Effector memory CD4-positive, alpha-beta T cell (primary cell): Measurements from ENCODE around the gene KLHL2.
"Not testable (repeated sequence)": the region's sequence is repeated elsewhere in the genome, so short reads cannot be mapped to it uniquely, and the experiment has no call there.

Source experiments
- DNase-seq, 3 donors: peaks; one replicate each; pipeline ENCODE4 v3.0.0-alpha.2; 2020
- H3K27ac ChIP-seq: 2 replicates; pipeline ENCODE4 v1.7.0; 2013; ENCODE audit warnings: mild to moderate bottlenecking, low read length, moderate library complexity; ENCODE audit not compliant: insufficient read depth, poor library complexity, severe bottlenecking
- H3K27me3 ChIP-seq: replicated peaks from 2 replicates; pipeline ENCODE4 v1.7.0; 2013; ENCODE audit warnings: mild to moderate bottlenecking, low read length; ENCODE audit not compliant: insufficient read depth, control insufficient read depth, poor library complexity, severe bottlenecking
- H3K36me3 ChIP-seq: 2 replicates; pipeline ENCODE4 v1.7.0; 2013; ENCODE audit warnings: mild to moderate bottlenecking, low read length, moderate library complexity; ENCODE audit not compliant: control insufficient read depth, insufficient read depth
- H3K4me1 ChIP-seq: 2 replicates; pipeline ENCODE4 v1.7.0; 2013; ENCODE audit warnings: low read length, mild to moderate bottlenecking; ENCODE audit not compliant: control insufficient read depth, insufficient read depth, poor library complexity, severe bottlenecking
- H3K4me3 ChIP-seq: 2 replicates; pipeline ENCODE4 v1.7.0; 2013; ENCODE audit warnings: low read length, low read depth, mild to moderate bottlenecking; ENCODE audit not compliant: insufficient read depth, poor library complexity, severe bottlenecking
- H3K9me3 ChIP-seq: 2 replicates; pipeline ENCODE4 v1.7.0; 2013; ENCODE audit warnings: mild to moderate bottlenecking, low read length, moderate library complexity; ENCODE audit not compliant: control insufficient read depth

KLHL2 gene

GRCh38 chr4:165286619-165287340 lies 79.4 kb downstream of the KLHL2 start:
- not testable (repeated sequence) for H3K4me1 ChIP-seq, H3K36me3 ChIP-seq, DNase-seq, H3K4me3 ChIP-seq, H3K9me3 ChIP-seq, H3K27me3 ChIP-seq, H3K27ac ChIP-seq

GRCh38 chr4:165288226-165288625 lies 80.9 kb downstream of the KLHL2 start:
- DNase-seq, result no peak
- Histone ChIP-seq H3K27me3 (no peaks in the 10 kb centered on the region), H3K36me3 (no peaks in the 10 kb centered on the region), H3K9me3 (no peaks in the 10 kb centered on the region), H3K27ac (no peak overlapping the region), H3K4me3 (no peak overlapping the region), H3K4me1 (no peaks in the 10 kb centered on the region)

GRCh38 chr4:165288639-165289422 lies 81.5 kb downstream of the KLHL2 start:
- no peaks in the 10 kb centered on the region for H3K4me1 ChIP-seq
- no peaks in the 10 kb centered on the region for H3K36me3 ChIP-seq
- no peak for DNase-seq
- no peak overlapping the region for H3K4me3 ChIP-seq
- no peaks in the 10 kb centered on the region for H3K9me3 ChIP-seq
- H3K27me3 ChIP-seq, result no peaks in the 10 kb centered on the region
- H3K27ac ChIP-seq, result no peak overlapping the region

GRCh38 chr4:165289423-165289785 lies 82.0 kb downstream of the KLHL2 start:
- Histone ChIP-seq H3K36me3 (no peaks in the 10 kb centered on the region), H3K4me1 (no peaks in the 10 kb centered on the region), H3K9me3 (no peaks in the 10 kb centered on the region), H3K27me3 (no peaks in the 10 kb centered on the region), H3K27ac (no peak overlapping the region), H3K4me3 (no peak overlapping the region)
- no peak for DNase-seq

- Histone ChIP-seq H3K4me3 (no peak overlapping the region), H3K36me3 (peaks cover 13% of the 10 kb centered on the region), H3K9me3 (no peaks in the 10 kb centered on the region), H3K4me1 (peaks cover 4% of the 10 kb centered on the region), H3K27ac (no peak overlapping the region), H3K27me3 (no peaks in the 10 kb centered on the region)
- DNase-seq, result no peak
These were observed 85.7 kb downstream of the KLHL2 start for GRCh38 chr4:165293061-165293460.

GRCh38 chr4:165293927-165294649 lies 86.7 kb downstream of the KLHL2 start:
- Histone ChIP-seq H3K9me3 (no peaks in the 10 kb centered on the region), H3K4me3 (no peak overlapping the region), H3K36me3 (peaks cover 18% of the 10 kb centered on the region), H3K4me1 (peaks cover 4% of the 10 kb centered on the region), H3K27me3 (no peaks in the 10 kb centered on the region), H3K27ac (no peak overlapping the region)
- no peak for DNase-seq

- no peak for DNase-seq
- peaks cover 18% of the 10 kb centered on the region for H3K36me3 ChIP-seq
- no peaks in the 10 kb centered on the region for H3K27me3 ChIP-seq
- H3K4me1 ChIP-seq, result peaks cover 4% of the 10 kb centered on the region
- H3K9me3 ChIP-seq, result no peaks in the 10 kb centered on the region
- H3K4me3 ChIP-seq, result no peak overlapping the region
- H3K27ac ChIP-seq, result no peak overlapping the region
These were observed 87.5 kb downstream of the KLHL2 start for GRCh38 chr4:165294907-165295306.

GRCh38 chr4:165297626-165298025 lies 90.3 kb downstream of the KLHL2 start:
- Histone ChIP-seq H3K9me3 (no peaks in the 10 kb centered on the region), H3K4me3 (no peak overlapping the region), H3K27me3 (no peaks in the 10 kb centered on the region), H3K36me3 (peaks cover 18% of the 10 kb centered on the region), H3K27ac (no peak overlapping the region), H3K4me1 (peaks cover 12% of the 10 kb centered on the region)
- no peak for DNase-seq

GRCh38 chr4:165299399-165300060 lies 92.2 kb downstream of the KLHL2 start:
- DNase-seq, result no peak
- H3K36me3 ChIP-seq, result peaks cover 18% of the 10 kb centered on the region
- H3K27me3 ChIP-seq, result no peaks in the 10 kb centered on the region
- H3K9me3 ChIP-seq, result no peaks in the 10 kb centered on the region
- H3K4me1 ChIP-seq, result peaks cover 12% of the 10 kb centered on the region
- H3K4me3 ChIP-seq, result no peak overlapping the region
- H3K27ac ChIP-seq, result no peak overlapping the region
